DOHH2 (cell line): ENCODE measurements around the gene LAMB3.

ENCODE experiments used
- H3F3A ChIP-seq: fragments of 200-600 bp; sonication (generic), shearing (Covaris generic); 2 replicates; pipeline ENCODE4 v1.6.0; 2016; ENCODE audit warnings: antibody characterized with exemption, mild to moderate bottlenecking; ENCODE audit not compliant: control insufficient read depth, insufficient read depth
- H3K27ac ChIP-seq: fragments of 200-600 bp; sonication (generic); 2 replicates; pipeline ENCODE4 v1.5.1; 2014; ENCODE audit warnings: low read depth, mild to moderate bottlenecking, low read length, moderate library complexity
- H3K27me3 ChIP-seq: fragments of 200-600 bp; sonication (generic); 2 replicates; pipeline ENCODE4 v1.6.1; 2014; ENCODE audit warnings: mild to moderate bottlenecking, low read length, mixed read lengths; ENCODE audit not compliant: control insufficient read depth
- H3K36me3 ChIP-seq: fragments of 200-600 bp; sonication (generic); 2 replicates; pipeline ENCODE4 v1.6.1; 2014; ENCODE audit warnings: mild to moderate bottlenecking, low read length, moderate library complexity, mixed read lengths; ENCODE audit not compliant: control insufficient read depth
- H3K4me1 ChIP-seq: fragments of 200-600 bp; sonication (generic); 2 replicates; pipeline ENCODE4 v1.6.1; 2014; ENCODE audit warnings: mild to moderate bottlenecking, low read length, mixed read lengths; ENCODE audit not compliant: control insufficient read depth
- H3K4me2 ChIP-seq: fragments of 200-600 bp; sonication (generic); 2 replicates; pipeline ENCODE4 v1.6.0; 2014; ENCODE audit warnings: mild to moderate bottlenecking, low read length, moderate library complexity
- H3K4me3 ChIP-seq: fragments of 200-600 bp; sonication (generic); 2 replicates; pipeline ENCODE4 v1.5.1; 2014; ENCODE audit warnings: mild to moderate bottlenecking, low read length, mixed read lengths
- H3K79me2 ChIP-seq: fragments of 200-600 bp; sonication (generic); 2 replicates; pipeline ENCODE4 v1.6.1; 2014; ENCODE audit warnings: mild to moderate bottlenecking, low read length, mixed read lengths; ENCODE audit not compliant: control insufficient read depth
- H3K9me2 ChIP-seq: fragments of 200-600 bp; sonication (generic); replicated peaks from 2 replicates; pipeline ENCODE4 v1.6.1; 2014; ENCODE audit warnings: mild to moderate bottlenecking, low read length, mixed read lengths; ENCODE audit not compliant: control insufficient read depth
- H3K9me3 ChIP-seq: fragments of 200-600 bp; sonication (generic); 2 replicates; pipeline ENCODE4 v1.6.1; 2014; ENCODE audit warnings: antibody characterized with exemption, low read length, mixed read lengths; ENCODE audit not compliant: control insufficient read depth, insufficient read depth
- H4K20me1 ChIP-seq: fragments of 200-600 bp; sonication (generic); 2 replicates; pipeline ENCODE4 v1.6.0; 2014; ENCODE audit warnings: low read depth, mild to moderate bottlenecking, antibody characterized with exemption, low read length, moderate library complexity; ENCODE audit not compliant: control insufficient read depth, insufficient read depth
- EZH2phosphoT487 ChIP-seq: fragments of 200-600 bp; sonication (generic); IDR thresholded peaks from 2 replicates; pipeline ENCODE4 v1.6.1; 2017; ENCODE audit warnings: borderline replicate concordance, mild to moderate bottlenecking, antibody characterized with exemption, low read length, moderate library complexity, mixed read lengths
- TF ChIP-seq, protein P1 (sequence below): fragments of 200-600 bp; sonication (generic); IDR thresholded peaks from one replicate; pipeline ENCODE4 v1.5.1; 2014; ENCODE audit warnings: antibody characterized with exemption, mild to moderate bottlenecking, low read depth, low read length; ENCODE audit not compliant: poor library complexity, severe bottlenecking

The LAMB3 gene

DNA sequence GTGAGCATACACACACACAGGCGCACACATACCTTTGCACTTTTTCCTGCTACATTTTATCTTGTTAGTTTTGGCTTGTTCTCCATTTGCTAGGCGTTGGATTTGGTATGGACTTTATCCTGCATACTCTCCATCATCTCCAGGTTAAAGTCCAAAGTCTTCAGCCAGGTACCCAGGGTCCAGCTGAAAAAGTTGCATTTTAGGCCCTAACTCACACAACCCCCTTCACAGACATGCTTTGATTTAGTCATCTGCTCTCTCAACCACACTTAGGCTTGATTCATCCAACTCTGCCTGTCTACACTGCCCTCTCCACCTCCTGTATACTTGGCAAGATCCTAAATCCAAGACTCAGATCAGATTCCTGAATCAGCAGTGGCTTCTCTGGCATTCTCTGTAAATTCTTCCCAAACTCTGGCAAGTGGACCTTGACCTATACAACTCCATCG lies 10.7 kb upstream of the LAMB3 start:
- Histone ChIP-seq H3K4me2 (no peak overlapping the region), H3K36me3 (no peaks in the 10 kb centered on the region)

DNA sequence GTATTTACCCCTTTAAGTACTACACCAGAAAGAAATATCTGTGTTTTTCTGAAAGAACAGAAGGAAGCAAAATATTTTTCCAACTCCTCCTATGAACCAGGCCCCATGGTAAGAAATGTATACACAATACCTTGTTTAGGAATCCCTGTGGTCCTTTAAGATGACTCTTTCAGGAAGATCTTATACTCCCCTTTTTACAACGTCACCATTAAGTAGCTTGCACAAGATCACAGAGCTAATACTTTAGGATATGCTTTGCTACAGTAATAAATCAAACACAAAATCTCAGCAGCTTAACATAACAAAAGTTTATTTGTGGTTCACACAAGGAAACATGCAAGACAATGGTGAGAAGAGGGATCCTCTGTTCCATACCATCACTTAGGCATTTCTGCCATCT lies 8.8 kb upstream of the LAMB3 start:
- Histone ChIP-seq H3K4me3 (no peak overlapping the region), H3K36me3 (no peaks in the 10 kb centered on the region)

More for the DNA sequence above, 10.7 kb upstream of the LAMB3 start:
- no peak overlapping the region for H3K4me3 ChIP-seq
- H4K20me1 ChIP-seq = no peaks in the 10 kb centered on the region
- H3K79me2 ChIP-seq = no peaks in the 10 kb centered on the region
- peaks cover 4% of the 10 kb centered on the region; the same call in 1 of the 2 replicates for H3K4me1 ChIP-seq
- H3K27me3 ChIP-seq = no peaks in the 10 kb centered on the region
- TF ChIP-seq EZH2phosphoT487 = no peak
- H3K27ac ChIP-seq = no peak overlapping the region
- no peaks in the 10 kb centered on the region for H3K9me3 ChIP-seq
- H3F3A ChIP-seq = no peaks in the 10 kb centered on the region
- no peaks in the 10 kb centered on the region for H3K9me2 ChIP-seq

DNA sequence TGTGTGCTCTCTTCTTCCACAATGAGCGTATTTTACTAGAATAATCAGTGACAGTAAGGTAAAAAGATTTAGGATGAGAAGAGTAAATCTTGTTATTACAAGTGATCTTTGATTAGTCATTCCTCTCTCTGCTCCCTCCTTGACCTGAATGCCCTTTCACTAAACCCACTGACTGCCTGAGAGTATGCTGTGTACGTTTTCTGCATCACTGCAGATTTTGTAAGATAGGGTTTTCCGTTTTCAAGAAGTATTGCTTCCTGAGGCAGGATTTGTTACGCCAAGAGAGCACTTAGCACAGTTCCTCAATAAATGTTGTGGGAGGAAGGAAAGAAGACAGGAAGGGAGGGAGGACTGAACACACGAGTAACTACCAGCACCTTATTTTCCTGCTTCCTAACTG lies 7.7 kb upstream of the LAMB3 start:
- TF ChIP-seq EZH2phosphoT487 = no peak
- TF ChIP-seq, protein P1, sequence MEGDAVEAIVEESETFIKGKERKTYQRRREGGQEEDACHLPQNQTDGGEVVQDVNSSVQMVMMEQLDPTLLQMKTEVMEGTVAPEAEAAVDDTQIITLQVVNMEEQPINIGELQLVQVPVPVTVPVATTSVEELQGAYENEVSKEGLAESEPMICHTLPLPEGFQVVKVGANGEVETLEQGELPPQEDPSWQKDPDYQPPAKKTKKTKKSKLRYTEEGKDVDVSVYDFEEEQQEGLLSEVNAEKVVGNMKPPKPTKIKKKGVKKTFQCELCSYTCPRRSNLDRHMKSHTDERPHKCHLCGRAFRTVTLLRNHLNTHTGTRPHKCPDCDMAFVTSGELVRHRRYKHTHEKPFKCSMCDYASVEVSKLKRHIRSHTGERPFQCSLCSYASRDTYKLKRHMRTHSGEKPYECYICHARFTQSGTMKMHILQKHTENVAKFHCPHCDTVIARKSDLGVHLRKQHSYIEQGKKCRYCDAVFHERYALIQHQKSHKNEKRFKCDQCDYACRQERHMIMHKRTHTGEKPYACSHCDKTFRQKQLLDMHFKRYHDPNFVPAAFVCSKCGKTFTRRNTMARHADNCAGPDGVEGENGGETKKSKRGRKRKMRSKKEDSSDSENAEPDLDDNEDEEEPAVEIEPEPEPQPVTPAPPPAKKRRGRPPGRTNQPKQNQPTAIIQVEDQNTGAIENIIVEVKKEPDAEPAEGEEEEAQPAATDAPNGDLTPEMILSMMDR = no peak
- no peaks in the 10 kb centered on the region for H3K79me2 ChIP-seq
- no peak overlapping the region for H3K4me3 ChIP-seq
- no peak overlapping the region for H3K27ac ChIP-seq
- no peaks in the 10 kb centered on the region for H3K27me3 ChIP-seq
- H3K4me2 ChIP-seq = no peak overlapping the region
- no peaks in the 10 kb centered on the region for H4K20me1 ChIP-seq
- peaks cover 4% of the 10 kb centered on the region; the same call in 1 of the 2 replicates for H3K4me1 ChIP-seq
- no peaks in the 10 kb centered on the region for H3K9me2 ChIP-seq
- no peaks in the 10 kb centered on the region for H3K36me3 ChIP-seq
- no peaks in the 10 kb centered on the region for H3K9me3 ChIP-seq
- no peaks in the 10 kb centered on the region for H3F3A ChIP-seq

More for the DNA sequence above, 8.8 kb upstream of the LAMB3 start:
- H4K20me1 ChIP-seq = no peaks in the 10 kb centered on the region
- H3K27me3 ChIP-seq = no peaks in the 10 kb centered on the region
- TF ChIP-seq, protein P1 = no peak
- no peak for TF ChIP-seq EZH2phosphoT487
- no peak overlapping the region for H3K27ac ChIP-seq
- H3K9me3 ChIP-seq = no peaks in the 10 kb centered on the region
- H3K9me2 ChIP-seq = no peaks in the 10 kb centered on the region
- H3K4me1 ChIP-seq = peaks cover 4% of the 10 kb centered on the region; the same call in 1 of the 2 replicates
- H3K79me2 ChIP-seq = no peaks in the 10 kb centered on the region
- no peaks in the 10 kb centered on the region for H3F3A ChIP-seq
- no peak overlapping the region for H3K4me2 ChIP-seq

DNA sequence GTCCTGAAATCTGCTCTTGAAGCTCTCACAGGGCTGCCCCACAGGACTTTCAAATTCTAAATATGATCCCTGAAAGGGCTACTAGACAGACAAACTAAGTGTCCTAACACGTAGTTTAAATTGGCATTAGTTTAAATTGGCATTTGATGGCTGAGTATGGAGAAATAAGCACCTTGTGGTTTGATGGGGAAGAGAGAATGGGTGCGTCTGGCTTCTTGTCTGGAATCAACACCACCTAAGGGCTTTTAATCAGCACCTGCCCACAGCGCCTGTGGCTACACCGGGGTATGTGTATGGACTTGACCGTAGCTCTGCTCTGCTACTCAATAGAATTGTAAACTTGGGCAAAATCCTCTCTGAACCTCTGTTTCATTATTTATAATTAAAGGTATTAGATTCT lies 5.7 kb upstream of the LAMB3 start:
- H3K9me3 ChIP-seq = no peaks in the 10 kb centered on the region
- no peaks in the 10 kb centered on the region for H3K9me2 ChIP-seq
- no peaks in the 10 kb centered on the region for H4K20me1 ChIP-seq
- no peaks in the 10 kb centered on the region for H3K36me3 ChIP-seq
- no peak overlapping the region for H3K4me2 ChIP-seq
- H3F3A ChIP-seq = no peaks in the 10 kb centered on the region
- peaks cover 4% of the 10 kb centered on the region; the same call in 1 of the 2 replicates for H3K4me1 ChIP-seq
- no peak overlapping the region for H3K27ac ChIP-seq
- no peak for TF ChIP-seq EZH2phosphoT487
- TF ChIP-seq, protein P1 = no peak
- no peak overlapping the region for H3K4me3 ChIP-seq
- no peaks in the 10 kb centered on the region for H3K27me3 ChIP-seq
- no peaks in the 10 kb centered on the region for H3K79me2 ChIP-seq
